ENCODE results near the gene ARFGAP2. TPM values are rescaled to one million over a fixed set of nuclear protein-coding genes. Genes with fewer than 3 reads are reported as not detected.

ARFGAP2 gene
- total and polyA plus RNA-seq, 7 donors = 46.8 to 185 (median 85.0) TPM

DNA sequence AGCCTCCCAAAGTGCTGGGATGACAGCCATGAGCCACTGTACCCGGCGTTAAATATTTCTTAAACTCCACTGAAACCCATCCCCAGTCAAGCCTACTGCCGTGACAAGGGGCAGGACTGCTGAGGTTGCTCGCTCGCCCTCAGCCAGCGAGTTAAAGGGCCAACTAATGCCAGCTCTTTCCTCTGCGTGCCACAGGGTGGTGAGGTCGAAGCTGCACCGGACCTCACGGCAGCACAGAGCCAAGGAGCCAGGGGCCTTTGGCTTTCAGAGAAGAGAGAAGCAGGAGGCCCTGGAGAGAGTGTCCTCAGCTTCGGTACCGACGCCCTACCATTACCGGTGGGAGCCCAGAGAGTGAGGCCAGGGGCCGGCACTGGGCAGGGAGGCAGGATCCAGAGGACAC lies 12.8 kb downstream of the ARFGAP2 start:
- no peak for TF ChIP-seq POLR2A (IDR thresholded peaks at IDR 0.05)
- TF ChIP-seq POLR2AphosphoS5 (IDR thresholded peaks at IDR 0.05) = no peak
- no peak for TF ChIP-seq EP300 (IDR thresholded peaks at IDR 0.05)
- TF ChIP-seq CTCF (IDR thresholded peaks at IDR 0.05) = no peak
- no peak for DNase-seq
- WGBS, 2 donors = 89 to 93% methylated on average over 15 of the region's 15 CpGs
- Histone ChIP-seq H3K9me3 (no peaks in the 10 kb centered on the region), H3K4me3 (no peak overlapping the region), H3K4me1 (peaks cover 0 to 16% (median 8%) of the 10 kb centered on the region in 4 donors), H3K27me3 (no peaks in the 10 kb centered on the region), H3K36me3 (peaks cover 45 to 65% (median 52%) of the 10 kb centered on the region in 4 donors), H3K27ac (no peak overlapping the region)
- intact Hi-C loops (cut with DNase I) = no loop called here

DNA sequence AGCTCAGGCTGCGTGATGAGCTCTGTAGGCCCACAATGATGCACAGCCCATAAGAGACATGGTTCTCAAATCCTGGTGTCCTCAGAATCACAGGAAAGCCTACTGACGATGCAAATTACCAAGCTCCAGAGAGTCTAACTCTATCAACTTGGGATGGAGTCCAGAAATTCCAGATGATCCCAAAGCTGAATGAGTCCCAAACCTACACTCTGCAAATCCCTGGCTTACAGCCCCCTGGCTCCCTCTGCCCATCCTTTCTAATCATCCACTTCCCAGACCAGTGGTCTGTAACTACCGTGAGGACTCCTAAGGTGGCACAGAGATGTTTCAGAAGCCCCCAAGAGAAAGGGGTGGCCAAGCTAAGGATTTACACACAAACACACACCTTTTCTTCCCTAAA lies 13.5 kb downstream of the ARFGAP2 start:
- WGBS, 2 donors = 54 to 59% methylated on average over 3 of the region's 3 CpGs
- TF ChIP-seq POLR2A (IDR thresholded peaks at IDR 0.05) = no peak
- TF ChIP-seq POLR2AphosphoS5 (IDR thresholded peaks at IDR 0.05) = no peak
- TF ChIP-seq EP300 (IDR thresholded peaks at IDR 0.05) = no peak
- no peak for TF ChIP-seq CTCF (IDR thresholded peaks at IDR 0.05)
- intact Hi-C loops (cut with DNase I) = no loop called here
- DNase-seq = no peak
- H3K27me3 ChIP-seq = no peaks in the 10 kb centered on the region
- peaks cover 0 to 16% (median 8%) of the 10 kb centered on the region in 4 donors for H3K4me1 ChIP-seq
- no peak overlapping the region for H3K27ac ChIP-seq
- H3K9me3 ChIP-seq = no peaks in the 10 kb centered on the region
- H3K36me3 ChIP-seq = peaks cover 38 to 62% (median 45%) of the 10 kb centered on the region in 4 donors
- no peak overlapping the region for H3K4me3 ChIP-seq

GRCh38 chr11:47162426-47162825 lies 14.3 kb downstream of the ARFGAP2 start:
- 59 to 71% methylated on average over 5 of the region's 5 CpGs for WGBS, 2 donors
- H3K36me3 ChIP-seq = peaks cover 30 to 58% (median 37%) of the 10 kb centered on the region in 4 donors
- TF ChIP-seq EP300 (IDR thresholded peaks at IDR 0.05) (no peak), POLR2A (IDR thresholded peaks at IDR 0.05) (no peak), POLR2AphosphoS5 (IDR thresholded peaks at IDR 0.05) (no peak)
- intact Hi-C loops (cut with DNase I) = no loop called here
- peaks cover 0 to 16% (median 8%) of the 10 kb centered on the region in 4 donors for H3K4me1 ChIP-seq
- no peaks in the 10 kb centered on the region for H3K27me3 ChIP-seq
- H3K27ac ChIP-seq = peak overlapping the region in 1 of 4 donors; percentile 2
- H3K4me3 ChIP-seq = no peak overlapping the region
- DNase-seq = no peak
- no peaks in the 10 kb centered on the region for H3K9me3 ChIP-seq

GRCh38 chr11:47161890-47162289 lies 14.8 kb downstream of the ARFGAP2 start:
- WGBS, 2 donors = 75 to 79% methylated on average over 9 of the region's 9 CpGs
- Histone ChIP-seq H3K36me3 (peaks cover 26 to 58% (median 33%) of the 10 kb centered on the region in 4 donors), H3K4me3 (no peak overlapping the region), H3K9me3 (no peaks in the 10 kb centered on the region), H3K27me3 (no peaks in the 10 kb centered on the region), H3K4me1 (peaks cover 0 to 16% (median 8%) of the 10 kb centered on the region in 4 donors), H3K27ac (peak overlapping the region in 2 of 4 donors; percentile 2 to 26)
- no peak for DNase-seq
- TF ChIP-seq CTCF (IDR thresholded peaks at IDR 0.05) = no peak
- no peak for TF ChIP-seq EP300 (IDR thresholded peaks at IDR 0.05)
- TF ChIP-seq POLR2AphosphoS5 (IDR thresholded peaks at IDR 0.05) = no peak
- no peak for TF ChIP-seq POLR2A (IDR thresholded peaks at IDR 0.05)
- intact Hi-C loops (cut with DNase I) = no loop called here

DNA sequence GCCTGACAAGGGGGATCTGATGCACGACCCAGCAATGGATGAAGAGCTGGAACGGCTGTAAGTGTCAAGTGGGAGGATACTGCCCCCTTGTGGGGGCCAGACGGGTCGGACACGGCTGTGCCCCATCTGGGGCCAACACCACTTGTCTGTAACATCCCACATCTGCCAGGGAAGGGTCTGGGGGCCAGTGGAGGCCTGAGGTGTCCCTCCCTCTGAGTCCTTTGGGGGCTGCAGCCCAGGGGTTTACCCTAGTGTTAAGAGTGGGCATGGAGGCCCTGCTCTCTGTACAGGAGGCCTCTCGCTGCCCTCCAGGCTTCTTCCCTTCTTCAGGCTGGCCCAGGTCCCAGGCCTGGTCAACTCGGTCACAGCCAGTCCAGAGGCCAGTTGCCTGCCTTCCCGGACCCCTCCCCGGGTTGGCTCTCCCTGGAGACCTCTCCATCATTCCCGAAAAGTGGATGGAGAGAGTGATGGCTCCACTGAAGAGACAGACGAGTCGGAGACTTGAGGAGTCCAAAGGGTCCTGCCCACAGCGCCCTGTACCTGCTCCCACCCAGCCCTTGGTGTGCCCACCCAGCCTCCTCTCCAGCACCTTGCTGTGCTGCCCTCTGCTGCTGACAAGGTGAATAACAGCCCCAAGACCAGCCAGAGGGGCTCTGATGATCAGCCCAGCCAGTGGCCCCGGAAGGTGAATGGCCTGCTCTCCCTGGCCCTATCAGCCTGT lies 15.4 kb downstream of the ARFGAP2 start:
- Histone ChIP-seq H3K4me1 (peaks cover 0 to 16% (median 8%) of the 10 kb centered on the region in 4 donors), H3K36me3 (peaks cover 20 to 56% (median 27%) of the 10 kb centered on the region in 4 donors), H3K27me3 (no peaks in the 10 kb centered on the region), H3K4me3 (no peak overlapping the region), H3K27ac (peak overlapping the region in 2 of 4 donors; percentile 26 to 30), H3K9me3 (no peaks in the 10 kb centered on the region)
- DNase-seq = peak; percentile 81
- 50 to 61% methylated on average over 14 of the region's 14 CpGs for WGBS, 2 donors
- intact Hi-C loops (cut with DNase I) = no loop called here
- no peak for TF ChIP-seq POLR2A (IDR thresholded peaks at IDR 0.05)
- peak in 2 of 4 donors; percentile 25 to 28 for TF ChIP-seq POLR2AphosphoS5 (IDR thresholded peaks at IDR 0.05)
- TF ChIP-seq EP300 (IDR thresholded peaks at IDR 0.05) = no peak
- TF ChIP-seq CTCF (IDR thresholded peaks at IDR 0.05) = peak; percentile 26 to 54 (median 49)
